ENCODE data around the gene MRPS22.

DNA sequence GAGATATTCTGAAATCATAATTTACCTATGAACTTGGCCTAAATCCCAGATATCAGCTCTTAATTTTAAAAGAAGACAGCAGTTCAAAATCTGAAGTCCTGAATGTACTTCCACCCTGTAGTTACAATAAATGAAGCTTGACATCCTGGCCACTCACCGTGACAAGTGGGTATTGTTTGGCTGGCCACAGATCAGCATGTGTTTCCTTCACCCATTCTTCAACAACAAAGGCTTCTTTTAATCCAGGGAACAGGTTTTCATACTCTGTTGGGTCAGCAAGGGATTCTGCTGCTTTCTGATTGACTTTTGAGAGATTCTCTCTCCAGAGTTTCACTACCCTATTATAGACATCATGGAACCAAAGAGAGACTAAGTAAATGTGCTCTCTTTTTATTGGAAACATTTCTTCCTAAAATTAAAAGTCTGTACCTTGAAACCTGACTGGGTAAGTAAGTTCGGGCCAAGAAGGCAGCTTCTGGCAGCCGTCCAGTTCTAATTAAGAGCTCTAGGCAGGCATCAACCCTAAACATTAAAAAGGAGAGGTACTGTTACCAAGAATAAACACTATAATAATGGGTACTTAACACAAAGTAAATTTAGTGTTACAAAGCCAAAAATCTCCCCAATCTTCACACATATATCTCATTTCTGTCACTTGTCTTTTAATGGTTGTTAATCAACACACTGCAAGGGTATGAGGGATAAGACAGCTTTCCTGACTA is 15.2 kb downstream of the MRPS22 start:
- TF ChIP-seq PKNOX1 (IDR thresholded peaks at IDR 0.05) (no peak), HDGF (IDR thresholded peaks at IDR 0.05; ENCODE audit: borderline replicate concordance) (no peak), FOXK2 (IDR thresholded peaks at IDR 0.05) (no peak), ELF4 (IDR thresholded peaks at IDR 0.05) (no peak), FOXA1 (IDR thresholded peaks at IDR 0.05) (no peak), TARDBP (IDR thresholded peaks at IDR 0.05) (no peak), FOXM1 (IDR thresholded peaks at IDR 0.05; ENCODE audit: borderline replicate concordance) (no peak)

Measured in HEK293T (cell line).